Measurements from ENCODE around the gene WWOX. TPM values are rescaled to one million over a fixed set of nuclear protein-coding genes. Genes with fewer than 3 reads are reported as not detected.

The WWOX gene
- total and polyA plus RNA-seq, 2 of the 13 experiments (the other 11 are each of a cell fraction or from before 2014, with no cell fraction given) = 9.1 to 37.4 TPM

GRCh38 chr16:78796221-78796866, 696.9 kb downstream of the WWOX start (continued):
- TF ChIP-seq ZNF776 (CRISPR knock-in tag; IDR thresholded peaks at IDR 0.05) (no peak), PAXIP1 (CRISPR knock-in tag; conservative IDR thresholded peaks at IDR 0.05) (no peak), ZNF180 (CRISPR knock-in tag; IDR thresholded peaks at IDR 0.05; ENCODE audit: borderline replicate concordance, low read depth) (no peak), THAP8 (CRISPR knock-in tag; IDR thresholded peaks at IDR 0.05; ENCODE audit: borderline replicate concordance) (no peak), ATF1 (CRISPR knock-in tag; IDR thresholded peaks at IDR 0.05) (peak; percentile 88), XBP1 (CRISPR knock-in tag; IDR thresholded peaks at IDR 0.05) (no peak), PAF1 (CRISPR knock-in tag; IDR thresholded peaks at IDR 0.05) (no peak), ZUFSP (CRISPR knock-in tag; IDR thresholded peaks at IDR 0.05; ENCODE audit: borderline replicate concordance) (no peak), HMGXB4 (CRISPR knock-in tag; IDR thresholded peaks at IDR 0.05; ENCODE audit: borderline replicate concordance in 1 of 2, low read depth in 1 of 2) (no peak), ZHX2 (IDR thresholded peaks at IDR 0.05; ENCODE audit: low read depth) (no peak), ZHX2 (CRISPR knock-in tag; IDR thresholded peaks at IDR 0.05; ENCODE audit: borderline replicate concordance) (no peak), ZNF329 (CRISPR knock-in tag; IDR thresholded peaks at IDR 0.05; ENCODE audit: low read depth) (no peak)
